Measurements from ENCODE around the gene GPR183.

DNA sequence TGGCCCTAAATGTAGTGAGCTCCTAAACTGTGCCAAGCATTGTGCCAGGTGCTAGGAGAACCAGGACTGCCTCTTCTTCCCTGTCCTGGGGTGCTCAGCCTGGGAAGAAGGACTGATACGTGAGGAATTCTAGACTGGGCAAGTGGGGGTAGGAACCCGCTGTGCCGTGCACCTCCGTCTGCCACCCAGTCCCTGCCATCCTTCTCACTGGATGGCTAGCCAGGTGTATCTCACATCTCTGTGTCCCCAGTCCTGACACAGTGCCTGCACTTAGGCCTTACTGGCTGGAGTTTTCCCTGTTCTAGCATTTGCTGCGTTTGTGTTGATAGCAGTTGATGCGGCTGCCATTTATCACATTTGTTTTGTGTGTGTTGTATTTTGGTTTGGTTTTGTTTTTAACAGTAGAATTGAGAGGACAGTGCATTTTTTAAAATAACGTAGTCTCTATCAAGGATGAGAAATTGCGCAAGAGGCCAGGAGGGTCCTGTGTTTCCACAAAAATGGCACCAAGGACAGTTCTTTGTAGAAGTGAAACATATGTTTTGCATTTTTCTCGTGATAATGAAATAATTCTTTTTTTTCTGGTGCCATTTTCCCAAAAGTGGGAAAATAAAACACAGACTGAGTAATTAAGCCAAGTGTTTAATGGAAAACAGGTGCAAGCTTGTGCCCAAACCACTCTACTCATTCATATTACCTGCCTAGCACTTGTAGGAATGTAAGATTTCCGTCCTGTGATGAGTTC, 4.7 kb upstream of the GPR183 start:
- TF ChIP-seq, protein P1, sequence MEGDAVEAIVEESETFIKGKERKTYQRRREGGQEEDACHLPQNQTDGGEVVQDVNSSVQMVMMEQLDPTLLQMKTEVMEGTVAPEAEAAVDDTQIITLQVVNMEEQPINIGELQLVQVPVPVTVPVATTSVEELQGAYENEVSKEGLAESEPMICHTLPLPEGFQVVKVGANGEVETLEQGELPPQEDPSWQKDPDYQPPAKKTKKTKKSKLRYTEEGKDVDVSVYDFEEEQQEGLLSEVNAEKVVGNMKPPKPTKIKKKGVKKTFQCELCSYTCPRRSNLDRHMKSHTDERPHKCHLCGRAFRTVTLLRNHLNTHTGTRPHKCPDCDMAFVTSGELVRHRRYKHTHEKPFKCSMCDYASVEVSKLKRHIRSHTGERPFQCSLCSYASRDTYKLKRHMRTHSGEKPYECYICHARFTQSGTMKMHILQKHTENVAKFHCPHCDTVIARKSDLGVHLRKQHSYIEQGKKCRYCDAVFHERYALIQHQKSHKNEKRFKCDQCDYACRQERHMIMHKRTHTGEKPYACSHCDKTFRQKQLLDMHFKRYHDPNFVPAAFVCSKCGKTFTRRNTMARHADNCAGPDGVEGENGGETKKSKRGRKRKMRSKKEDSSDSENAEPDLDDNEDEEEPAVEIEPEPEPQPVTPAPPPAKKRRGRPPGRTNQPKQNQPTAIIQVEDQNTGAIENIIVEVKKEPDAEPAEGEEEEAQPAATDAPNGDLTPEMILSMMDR (conservative IDR thresholded peaks at IDR 0.05 in 1 of 2, IDR thresholded peaks at IDR 0.05 in 1 of 2; ENCODE audit: extremely low read depth in 1 of 2, insufficient read depth in 1 of 2, low read depth in 1 of 2, low read length in 2 of 2): no peak
- TF ChIP-seq EZH2 (IDR thresholded peaks at IDR 0.05; ENCODE audit: borderline replicate concordance, low read length): no peak

Data from mammary epithelial cell (primary cell).